Pulmonary artery endothelial cell (primary cell): ENCODE measurements around the gene IL17RC. TPM values are rescaled to one million over a fixed set of nuclear protein-coding genes. Genes with fewer than 3 reads are reported as not detected.
A peak's percentile ranks its signal among the peaks of the same experiment; 100 is the strongest.

Experiments used
- DNase-seq: peaks from one replicate; pipeline ENCODE4 v3.0.0-alpha.2; 2011; ENCODE audit warnings: low read depth, low spot score
- total RNA-seq: library from RNA; depleted of rRNA; stranded (reverse); fragments of >200 nt; gene quantifications from 2 replicates; pipeline ENCODE4 v1.2.3, GENCODE V29; 2014

IL17RC gene
- total RNA-seq, 1 donor from 2014 or later, result 18.3 TPM

DNA sequence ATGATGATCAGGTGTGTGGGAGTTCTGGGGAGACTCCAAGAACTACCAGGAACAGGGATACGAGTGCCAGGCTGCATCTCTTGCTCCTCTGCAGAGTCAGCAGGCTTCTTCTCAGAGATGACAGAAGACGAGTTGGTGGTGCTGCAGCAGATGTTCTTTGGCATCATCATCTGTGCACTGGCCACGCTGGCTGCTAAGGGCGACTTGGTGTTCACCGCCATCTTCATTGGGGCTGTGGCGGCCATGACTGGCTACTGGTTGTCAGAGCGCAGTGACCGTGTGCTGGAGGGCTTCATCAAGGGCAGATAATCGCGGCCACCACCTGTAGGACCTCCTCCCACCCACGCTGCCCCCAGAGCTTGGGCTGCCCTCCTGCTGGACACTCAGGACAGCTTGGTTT, 27.4 kb downstream of the IL17RC start:
- no peak for DNase-seq

DNA sequence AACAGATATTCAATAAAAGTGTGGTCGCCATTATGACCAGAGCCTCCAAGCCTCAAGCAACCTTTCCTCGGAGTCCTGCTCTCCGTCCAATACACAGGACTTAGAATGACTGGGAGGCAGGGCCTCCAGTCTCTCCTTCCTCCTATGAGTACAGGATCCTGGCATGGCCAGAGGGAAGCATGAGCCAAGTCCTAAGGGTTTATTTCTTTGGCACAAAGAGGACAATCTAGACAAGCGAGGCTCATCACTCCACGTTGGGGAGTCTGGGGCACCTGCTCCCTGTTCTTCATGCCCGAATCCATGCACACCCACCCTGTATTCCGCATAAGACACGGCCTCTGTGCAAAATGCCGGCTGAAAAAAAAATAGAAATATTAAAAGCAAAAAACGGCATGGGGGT, 28.5 kb downstream of the IL17RC start:
- DNase-seq, result no peak

DNA sequence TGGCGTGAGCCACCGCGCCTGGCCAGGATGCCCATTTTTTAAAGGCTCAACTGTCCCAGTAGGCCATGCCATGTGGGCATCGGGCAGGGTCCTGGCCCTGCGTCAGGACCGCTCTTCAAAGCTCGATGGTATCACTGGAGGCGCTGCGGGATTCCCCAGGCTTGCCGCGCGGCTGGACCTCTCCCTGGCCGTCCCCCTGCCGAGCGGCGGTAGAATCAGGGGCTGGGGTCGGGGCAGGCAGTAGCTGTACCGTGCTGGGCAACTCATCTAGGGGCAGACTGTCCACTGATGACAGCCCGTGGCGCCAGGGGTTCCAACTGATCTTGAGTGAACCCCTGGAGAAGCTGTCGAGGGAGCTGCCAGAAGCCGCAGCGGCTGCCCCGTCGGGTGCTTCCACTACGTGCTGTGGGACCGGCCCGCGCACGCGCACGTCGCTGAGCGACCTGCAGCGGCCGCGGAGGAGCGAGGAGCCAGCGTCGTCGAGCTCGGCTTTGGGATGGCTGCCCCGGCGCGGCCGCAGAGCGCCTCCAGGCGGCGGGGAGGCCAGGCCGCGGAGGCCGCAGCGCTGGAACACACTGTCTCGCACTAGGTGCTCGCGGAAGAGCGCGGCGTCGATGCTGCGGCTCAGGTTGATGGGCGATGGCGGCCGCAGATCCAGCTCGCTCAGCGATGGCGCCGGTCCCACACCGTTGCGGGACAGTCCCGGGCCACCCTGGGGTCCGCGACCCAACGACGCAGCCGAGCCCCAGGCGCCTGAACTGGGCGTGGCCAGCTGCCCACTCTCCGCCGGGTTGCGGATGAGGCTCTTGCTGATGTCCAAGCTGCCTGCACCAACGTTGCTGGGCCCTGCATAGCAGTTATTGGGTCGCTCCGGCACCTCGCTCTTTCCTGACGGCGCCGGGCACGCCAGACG, 29.5 kb downstream of the IL17RC start:
- DNase-seq, result peak; percentile 75

DNA sequence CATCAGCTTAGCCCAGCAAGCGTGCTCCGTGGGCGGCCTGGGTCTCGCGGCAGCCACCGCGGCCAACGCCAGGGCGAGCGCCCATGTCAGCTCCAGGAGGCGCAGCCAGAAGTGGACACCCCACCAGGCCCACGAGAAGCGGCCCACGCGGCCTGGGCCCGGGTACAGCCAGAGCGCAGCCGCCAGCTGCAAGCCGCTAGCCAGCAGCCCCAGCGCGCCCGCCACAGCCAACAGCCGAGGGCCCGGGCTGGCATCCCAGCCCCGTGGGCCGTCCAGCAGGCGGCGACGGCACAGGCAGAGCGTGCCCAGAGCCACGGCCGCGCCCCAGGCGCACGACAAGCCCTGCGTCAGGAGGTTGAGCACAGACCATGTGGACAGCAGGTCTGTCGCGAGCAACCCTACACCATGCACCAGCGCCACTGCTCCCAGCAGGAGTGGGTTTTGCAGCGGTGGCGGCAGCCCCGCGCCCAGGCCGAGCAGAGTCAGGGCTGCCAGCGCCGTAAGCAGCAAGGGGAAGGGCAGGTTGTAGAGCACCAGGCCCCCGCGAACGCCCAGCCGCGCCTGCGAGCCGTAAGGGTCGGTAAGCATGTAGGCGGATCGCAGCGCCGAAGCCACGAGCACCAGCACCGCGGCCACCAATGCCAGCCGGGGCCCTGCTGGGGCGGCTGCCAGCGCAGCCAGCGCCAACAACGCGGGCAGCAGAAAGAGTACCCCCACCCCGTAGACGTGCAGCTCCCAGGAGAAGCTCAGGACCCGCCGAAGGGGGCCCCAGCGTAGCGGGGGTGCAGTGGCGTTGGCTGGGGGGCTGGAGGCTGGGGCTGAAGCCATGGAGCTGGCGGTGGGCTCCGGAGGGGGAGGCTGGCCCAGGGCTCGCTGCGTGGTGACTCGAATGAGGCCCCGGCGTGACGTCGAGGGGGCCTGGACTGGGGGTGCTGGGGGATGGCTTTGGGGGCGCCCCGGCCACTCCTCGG, 30.4 kb downstream of the IL17RC start:
- peak; percentile 43 for DNase-seq

DNA sequence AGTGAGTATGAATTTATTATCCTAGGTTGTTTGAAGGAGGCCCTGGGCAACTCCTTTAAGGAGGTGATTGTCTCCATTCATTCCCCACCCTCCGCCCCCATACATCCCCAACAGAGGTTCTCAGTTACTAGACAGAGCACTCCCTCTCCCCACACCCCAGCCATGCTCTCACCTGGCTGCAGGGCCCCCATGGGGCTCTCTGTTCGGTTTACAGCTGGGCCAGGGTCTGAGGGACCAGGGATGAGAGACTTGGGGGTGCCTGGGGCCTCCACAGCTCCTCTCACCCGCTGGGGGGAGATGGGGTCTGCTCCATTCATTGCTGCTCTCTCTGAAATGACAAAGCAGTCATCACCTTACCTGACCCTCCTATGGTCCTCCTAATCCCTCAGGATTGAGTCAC, 31.7 kb downstream of the IL17RC start:
- DNase-seq, result no peak

DNA sequence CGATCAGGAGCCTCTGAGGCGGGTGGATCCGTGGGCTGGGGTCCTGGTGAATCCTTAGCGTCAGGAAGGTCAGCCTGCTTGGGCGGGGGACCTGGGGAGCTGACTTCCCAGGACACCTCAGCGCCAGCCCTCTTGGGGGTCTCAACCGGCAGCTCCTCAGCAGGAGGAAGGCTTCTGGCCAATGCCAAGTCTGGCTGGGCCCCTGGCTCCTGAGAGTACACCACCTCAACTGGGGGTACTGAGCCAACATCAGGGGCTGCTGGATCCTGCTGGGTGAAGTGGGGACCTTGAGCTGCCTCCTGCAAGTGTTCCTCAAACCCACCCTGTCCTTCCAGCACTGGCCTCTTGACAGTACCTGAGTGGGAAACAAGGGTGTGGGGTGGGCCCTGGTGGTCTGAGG, 32.2 kb downstream of the IL17RC start:
- no peak for DNase-seq

DNA sequence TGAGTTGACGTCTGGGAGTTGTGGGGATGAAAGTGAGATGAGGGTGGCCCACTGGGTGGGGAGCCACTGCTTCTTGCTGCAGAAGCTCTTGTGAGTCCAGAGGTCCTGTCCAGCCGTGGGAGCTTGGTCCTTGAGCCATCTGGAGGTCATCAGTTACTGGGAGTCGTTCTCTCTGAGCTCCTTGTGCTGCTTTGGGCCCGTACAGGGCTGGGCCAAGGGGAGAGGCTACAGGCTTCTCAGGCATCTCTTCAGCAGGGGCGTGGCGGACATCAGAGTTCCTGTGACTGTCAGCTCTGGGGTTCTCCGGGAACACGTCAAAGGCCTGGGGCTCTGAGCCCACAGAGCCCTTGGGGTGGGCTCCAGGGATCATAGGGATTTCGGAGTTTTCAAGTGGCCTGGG, 32.7 kb downstream of the IL17RC start:
- no peak for DNase-seq

DNA sequence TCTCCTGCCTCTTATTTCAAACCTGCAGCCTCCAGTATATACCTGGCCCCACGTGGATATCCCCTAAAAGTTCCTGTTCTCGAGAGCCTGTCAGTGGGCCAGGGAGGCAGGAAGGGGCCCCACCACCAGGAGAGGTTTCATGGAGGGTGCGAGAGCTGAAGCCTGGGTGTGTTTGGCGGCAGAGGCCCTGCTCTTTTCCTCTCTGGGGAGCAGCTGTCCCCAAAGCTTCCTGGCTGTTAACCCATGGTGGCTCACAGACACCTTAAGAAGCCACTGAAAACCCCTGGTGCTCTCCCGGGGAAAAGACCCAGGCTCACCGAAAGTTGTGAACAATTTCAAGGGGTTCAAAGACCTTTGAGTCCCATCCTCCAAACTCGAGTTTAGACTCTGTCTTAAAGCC, 34.2 kb downstream of the IL17RC start:
- DNase-seq, result no peak

DNA sequence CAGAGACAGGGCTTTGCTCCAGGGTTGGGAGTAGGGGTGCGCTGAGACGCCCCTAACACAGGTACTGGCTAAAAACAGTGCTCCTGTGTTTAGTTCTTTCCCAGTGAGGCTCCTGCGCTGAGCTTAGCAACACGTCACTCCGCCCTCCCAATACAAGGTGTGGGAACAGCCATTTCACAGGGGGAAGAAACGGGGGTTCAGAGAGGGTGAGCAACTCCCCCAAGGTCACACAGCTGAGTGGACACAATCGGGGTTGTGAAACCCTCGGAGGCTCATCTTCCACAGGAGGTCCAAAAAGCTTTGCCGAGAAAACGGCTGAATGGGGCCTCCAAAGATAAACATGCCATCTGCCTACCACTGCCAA, 34.7 kb downstream of the IL17RC start:
- no peak for DNase-seq

DNA sequence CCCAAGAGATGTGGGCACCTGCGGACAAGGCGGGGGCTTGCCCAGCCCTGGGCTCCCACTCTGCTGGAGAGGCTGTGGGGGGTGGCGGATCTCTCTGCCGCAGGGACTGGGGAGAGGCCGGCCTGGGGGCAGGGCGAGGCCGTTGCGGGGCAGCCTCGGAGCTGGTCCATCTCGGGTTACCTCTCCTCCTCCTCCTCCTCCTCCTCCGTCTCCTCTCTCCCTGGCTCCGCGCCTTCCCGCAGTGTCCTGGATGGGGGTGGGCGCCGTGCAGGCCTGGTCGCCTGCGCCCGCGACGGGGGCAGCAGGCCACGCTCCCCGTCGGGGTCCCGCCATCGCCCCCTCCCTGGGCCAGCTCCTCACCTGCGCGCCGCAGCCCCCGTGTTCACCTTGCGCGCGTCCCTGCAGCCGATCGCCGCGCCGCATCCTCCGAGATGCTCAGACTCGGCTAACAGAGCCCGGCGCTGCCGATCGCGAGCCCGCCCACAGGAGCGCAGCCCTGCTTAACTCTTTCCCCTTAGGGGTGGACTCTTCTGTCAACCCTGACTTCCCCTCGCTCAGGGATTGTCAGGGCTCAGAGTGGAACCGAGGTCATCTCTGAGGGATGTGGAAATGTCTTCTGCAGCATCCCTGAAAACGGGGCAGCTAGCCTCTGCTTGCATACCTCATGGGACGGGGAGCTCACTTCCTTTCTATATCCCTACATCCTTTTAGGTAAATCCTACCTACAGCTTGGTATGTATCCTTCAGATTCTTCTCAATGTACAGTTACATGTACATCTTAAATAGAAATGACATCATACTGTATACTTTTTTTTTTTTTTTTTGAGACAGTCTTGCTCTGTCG, 35.3 kb downstream of the IL17RC start, which contains the start of gene PRRT3:
Gene PRRT3, minus strand, starts transcription at position 447 of the 844 bp plus-strand sequence. CDS start 2,293 bp downstream, outside the sequence.
- DNase-seq, result no peak

DNA sequence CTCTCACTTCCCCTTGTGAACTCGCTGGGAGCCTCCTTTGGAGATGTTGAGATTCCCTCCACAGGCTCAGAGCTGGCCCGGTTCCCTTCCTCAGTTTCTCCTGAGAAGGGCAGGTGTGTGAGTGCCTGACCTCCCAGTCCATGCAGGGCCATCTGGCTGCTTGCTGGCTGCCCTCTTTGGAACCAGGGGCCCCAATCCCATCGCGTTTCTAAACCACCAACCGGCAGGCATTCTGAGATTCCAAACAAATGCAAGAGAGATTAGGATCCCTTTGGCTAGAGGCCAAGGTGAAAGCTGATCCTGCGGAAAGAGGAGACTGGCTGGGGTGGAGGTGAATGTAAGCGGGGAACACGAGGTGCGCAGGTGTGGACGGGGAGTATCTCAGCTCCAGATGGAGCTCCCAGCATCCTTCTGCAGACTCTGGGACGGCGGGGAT, 38.2 kb downstream of the IL17RC start:
- no peak for DNase-seq

DNA sequence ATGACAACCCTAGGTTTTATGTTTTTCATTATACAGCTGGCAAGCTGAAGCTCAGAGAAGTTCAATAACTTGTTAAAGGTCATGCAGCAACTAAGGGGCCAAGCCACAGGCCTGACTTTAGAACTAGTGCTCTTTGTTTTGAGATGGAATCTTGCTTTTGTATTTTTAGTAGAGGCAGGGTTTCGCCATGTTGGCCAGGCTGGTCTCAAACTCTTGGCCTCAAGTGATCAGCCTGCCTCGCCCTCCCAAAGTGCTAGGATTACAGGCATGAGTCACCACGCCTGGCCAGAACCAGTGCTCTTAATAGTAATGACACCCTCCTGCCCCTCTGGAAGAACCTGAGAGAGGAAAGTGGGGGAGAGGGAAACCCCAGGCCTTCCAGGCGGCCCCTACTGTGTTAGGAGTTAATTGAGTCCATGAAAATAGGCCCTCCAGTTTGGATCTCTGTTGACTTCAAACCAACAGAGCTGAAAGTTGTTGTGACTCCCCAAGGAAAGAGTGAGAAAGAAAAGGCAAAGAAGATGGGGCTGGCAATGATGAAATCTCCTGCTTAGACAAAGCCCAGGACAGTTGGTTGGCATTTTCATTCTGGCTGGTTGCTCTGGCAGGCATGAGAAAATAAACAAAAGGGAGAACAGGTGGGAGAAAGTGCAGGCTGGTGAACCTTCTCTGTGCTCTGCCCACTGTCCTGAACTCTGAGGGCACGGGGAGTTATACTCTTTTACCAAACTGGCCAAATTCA, 38.9 kb downstream of the IL17RC start:
- no peak for DNase-seq

DNA sequence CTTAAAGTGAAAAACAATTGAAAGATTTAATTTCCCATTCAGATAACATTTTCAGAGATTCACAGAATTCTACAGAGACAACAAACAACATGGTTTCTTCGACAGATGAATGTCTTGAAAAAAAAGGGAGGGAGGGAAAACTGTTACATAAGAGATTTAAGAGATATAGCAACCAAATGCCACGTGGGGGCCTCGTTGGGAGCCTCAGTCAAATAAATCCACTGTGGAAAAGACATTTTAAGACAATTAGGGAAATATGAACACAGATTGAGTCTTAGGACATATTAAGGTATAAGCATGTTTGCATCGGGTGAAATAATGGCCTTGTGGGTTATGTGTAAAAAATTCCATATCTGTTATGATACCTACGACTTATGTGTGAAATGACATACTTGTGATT, 40.3 kb downstream of the IL17RC start:
- DNase-seq, result no peak

DNA sequence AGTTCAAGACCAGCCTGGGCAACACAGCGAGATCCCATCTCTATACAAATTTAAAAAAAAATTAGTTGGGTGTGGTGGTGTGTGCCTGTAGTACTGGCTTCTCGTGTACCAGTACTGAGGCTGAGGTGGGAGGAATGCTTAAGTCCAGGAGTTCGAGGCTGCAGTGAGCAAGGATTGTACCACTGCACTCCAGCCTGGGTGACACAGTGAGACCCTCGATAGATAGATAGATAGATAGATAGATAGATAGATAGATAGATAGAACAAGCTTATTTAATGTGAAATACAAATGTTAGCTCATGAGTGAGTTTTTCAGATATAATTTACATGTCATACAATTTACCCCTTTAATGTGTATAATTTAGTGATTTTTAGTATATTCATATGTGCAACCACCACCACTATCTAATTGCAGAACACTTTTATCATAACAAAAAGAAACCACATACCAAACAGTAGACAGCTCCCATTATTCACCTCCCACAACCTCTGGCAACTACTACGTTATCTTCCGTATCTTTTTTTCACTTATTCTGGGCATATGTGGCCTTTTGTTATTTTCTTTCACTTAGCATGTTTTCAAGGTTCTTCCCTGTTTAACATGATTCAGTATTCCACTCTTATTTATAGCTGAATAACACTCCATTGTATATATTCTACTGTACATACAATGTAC, 48.4 kb downstream of the IL17RC start:
- no peak for DNase-seq

DNA sequence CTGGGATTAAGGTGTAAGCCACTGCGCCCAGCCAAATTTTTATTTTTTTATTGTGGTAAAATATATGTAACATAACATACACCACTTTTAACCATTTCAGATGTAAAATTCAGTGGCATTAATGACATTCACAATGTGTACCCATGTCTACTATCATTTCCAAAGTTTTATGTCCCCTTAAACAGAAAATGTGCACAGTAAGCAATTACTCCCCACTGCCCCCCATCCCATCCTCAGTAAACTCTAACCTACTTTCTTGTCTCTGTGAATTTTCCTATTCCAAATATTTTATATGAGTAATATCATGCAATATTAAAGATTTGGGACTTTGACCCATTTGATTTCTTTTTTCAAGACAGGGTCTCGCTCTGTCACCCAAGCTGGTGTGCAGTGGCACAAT, 49.9 kb downstream of the IL17RC start:
- DNase-seq, result no peak

DNA sequence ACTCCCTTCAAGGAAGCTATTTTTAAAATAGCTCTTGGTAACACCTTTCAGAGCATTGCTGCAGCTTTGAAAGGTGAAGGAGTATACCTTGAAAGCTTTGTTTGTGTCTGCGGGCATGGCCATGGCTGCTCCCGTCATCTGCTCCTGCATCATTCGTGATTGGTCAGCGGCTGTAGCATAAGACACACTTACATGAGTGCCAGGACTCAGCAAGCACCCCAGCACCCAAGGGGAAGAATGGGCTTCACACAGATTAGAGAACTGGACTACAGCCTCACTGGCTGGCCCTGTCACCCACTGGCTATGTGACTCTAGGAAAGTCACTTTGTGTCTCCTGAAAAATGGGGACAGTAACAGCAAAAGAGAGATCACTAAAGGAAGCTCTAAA, 52.7 kb downstream of the IL17RC start:
- no peak for DNase-seq

DNA sequence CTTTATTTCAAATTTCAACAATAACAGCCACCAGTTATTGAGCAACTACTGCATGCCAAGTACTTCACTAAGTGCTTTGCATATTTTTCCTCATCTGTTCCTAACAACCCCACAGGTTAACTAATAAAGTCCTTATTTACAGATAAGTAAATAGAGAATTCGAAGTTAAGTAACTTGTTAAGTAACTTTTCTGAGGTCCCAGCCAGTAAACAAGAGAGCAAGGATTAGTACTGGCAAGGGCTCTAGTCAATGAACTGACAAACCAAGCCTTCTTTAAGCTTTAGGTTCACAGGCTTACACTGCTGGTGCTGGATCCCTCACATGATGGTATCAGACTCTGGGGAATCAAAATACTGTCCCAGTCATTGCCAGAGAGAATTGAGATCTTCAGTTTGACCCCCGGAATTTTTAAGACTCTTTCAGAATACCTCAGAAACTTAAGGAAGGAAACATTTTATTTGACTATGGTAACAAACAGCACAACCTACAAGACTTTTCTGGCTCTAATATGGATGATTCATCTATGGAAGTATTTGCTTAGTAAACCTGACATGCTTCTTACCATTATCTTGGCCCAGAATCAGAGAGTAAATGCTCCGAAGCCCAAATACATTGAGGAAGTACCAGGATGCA, 53.2 kb downstream of the IL17RC start:
- no peak for DNase-seq

DNA sequence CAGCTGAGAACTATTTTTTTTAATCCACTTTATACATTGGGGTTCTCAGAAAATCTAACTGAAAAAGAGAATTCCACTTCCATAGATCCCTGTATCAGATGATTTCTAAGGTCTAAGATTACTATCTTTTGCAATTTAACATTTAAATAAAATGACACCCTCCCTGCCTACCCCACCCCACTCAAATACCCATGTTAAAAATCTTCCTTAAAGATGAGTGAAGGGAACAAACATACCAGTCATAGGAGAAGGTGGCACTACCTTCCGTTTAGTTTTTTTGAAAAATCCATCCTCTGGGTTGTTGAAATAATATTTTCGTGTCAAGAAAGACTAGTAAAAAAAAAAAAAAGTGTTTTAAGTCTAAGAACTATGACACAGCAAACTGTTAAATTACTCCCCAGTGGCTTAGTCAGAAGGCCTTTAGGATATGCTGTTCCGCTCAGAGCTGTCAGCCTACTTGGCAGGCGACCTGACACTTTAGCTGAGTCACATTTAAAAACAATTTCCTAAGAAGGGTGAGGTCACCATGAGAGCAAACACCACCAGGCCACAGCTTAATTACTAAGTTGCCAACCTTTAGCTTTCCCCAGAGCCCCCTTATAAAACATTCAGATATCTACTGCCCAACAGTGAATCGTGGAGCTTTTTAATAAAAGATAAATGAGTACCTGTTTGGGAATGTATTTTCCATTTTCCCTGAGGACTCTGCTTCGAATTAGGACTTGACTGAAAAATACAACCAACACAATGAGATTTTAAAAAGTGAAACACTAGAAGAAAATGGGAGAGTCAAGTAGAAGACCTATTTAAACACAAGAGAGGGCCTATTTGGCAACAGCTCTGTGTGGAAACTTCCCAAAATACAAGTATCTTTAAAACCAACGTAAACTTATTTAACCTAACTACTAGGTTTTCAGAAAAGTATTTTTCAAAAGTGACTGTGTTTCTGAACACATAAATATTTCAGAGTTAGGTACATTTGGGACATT, 60.1 kb downstream of the IL17RC start:
- peak; percentile 95 for DNase-seq
